Jurkat, Clone E6-1 (cell line): ENCODE results near the gene CSTPP1.
"Not testable (repeated sequence)": the region's sequence is repeated elsewhere in the genome, so short reads cannot be mapped to it uniquely, and the experiment has no call there.

Experiments
- DNase-seq: peaks from one replicate; pipeline ENCODE4 v3.0.0-alpha.2; 2011; ENCODE audit warnings: low read depth, low spot score
- H3K4me3 ChIP-seq: 2 replicates; pipeline ENCODE4 v1.5.1; 2011; ENCODE audit warnings: mild to moderate bottlenecking, low read length, control low read depth, moderate library complexity

Gene CSTPP1

GRCh38 chr11:47207459-47207858 is 270.9 kb downstream of the CSTPP1 start:
- no peak for DNase-seq
- no peak overlapping the region for H3K4me3 ChIP-seq

GRCh38 chr11:47208008-47208552 is 271.5 kb downstream of the CSTPP1 start:
- DNase-seq, H3K4me3 ChIP-seq: not testable (repeated sequence)

DNA sequence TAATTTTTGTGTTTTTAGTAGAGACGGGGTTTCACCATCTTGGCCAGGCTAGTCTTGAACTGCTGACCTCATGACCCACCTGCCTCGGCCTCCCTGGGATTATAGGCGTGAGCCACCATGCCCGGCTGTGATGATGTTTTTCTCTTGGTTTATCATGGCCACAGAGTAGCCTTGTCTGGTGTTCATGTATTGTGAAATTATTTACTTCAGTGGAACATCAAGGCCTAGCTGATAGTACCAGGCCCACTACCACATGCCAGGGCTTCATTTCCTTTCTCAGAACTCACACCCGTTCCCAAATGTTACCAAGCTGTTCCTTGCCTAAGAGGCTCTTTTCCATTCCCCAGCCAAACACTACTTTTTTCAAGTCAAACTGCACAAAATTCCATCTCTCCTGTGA is 272.1 kb downstream of the CSTPP1 start:
- no peak overlapping the region for H3K4me3 ChIP-seq
- no peak for DNase-seq
